Fibroblast of the aortic adventitia (primary cell): ENCODE results near the gene TCF12. TPM values are rescaled to one million over a fixed set of nuclear protein-coding genes. Genes with fewer than 3 reads are reported as not detected.
A peak's percentile ranks its signal among the peaks of the same experiment; 100 is the strongest.

Experiments
- DNase-seq: peaks from one replicate; pipeline ENCODE4 v3.0.0-alpha.2; 2010; ENCODE audit warnings: low read depth
- H3K4me3 ChIP-seq: 2 replicates; pipeline ENCODE4 v1.5.1; 2011; ENCODE audit warnings: low read depth, mild to moderate bottlenecking, control low read depth, low read length, moderate library complexity
- CTCF ChIP-seq: IDR thresholded peaks from 2 replicates; pipeline ENCODE4 v1.5.1; 2011; ENCODE audit warnings: mild to moderate bottlenecking, low read length, control low read depth, inconsistent platforms; ENCODE audit not compliant: insufficient read depth
- total RNA-seq: library from RNA; depleted of rRNA; stranded (reverse); fragments of >200 nt; gene quantifications from 2 replicates; pipeline ENCODE4 v1.2.3, GENCODE V29; 2012; ENCODE audit warnings: low replicate concordance

The TCF12 gene
- total RNA-seq, 1 donor: 89.2 TPM

GRCh38 chr15:57085267-57085666, 166.8 kb downstream of the TCF12 start:
- DNase-seq: no peak
- TF ChIP-seq CTCF: no peak
- no peak overlapping the region for H3K4me3 ChIP-seq

- DNase-seq: no peak
- TF ChIP-seq CTCF: no peak
Measured at GRCh38 chr15:57086857-57087427, 168.5 kb downstream of the TCF12 start.

GRCh38 chr15:57089815-57090495, 171.5 kb downstream of the TCF12 start:
- no peak for DNase-seq
- no peak overlapping the region for H3K4me3 ChIP-seq
- TF ChIP-seq CTCF: no peak

More at GRCh38 chr15:57086857-57087427, 168.5 kb downstream of the TCF12 start:
- no peak overlapping the region for H3K4me3 ChIP-seq

GRCh38 chr15:57090496-57090859, 172.0 kb downstream of the TCF12 start:
- no peak overlapping the region for H3K4me3 ChIP-seq
- TF ChIP-seq CTCF: no peak
- peak; percentile 17 for DNase-seq

- H3K4me3 ChIP-seq: no peak overlapping the region
- no peak for DNase-seq
- no peak for TF ChIP-seq CTCF
Measured at GRCh38 chr15:57091636-57092035, 173.2 kb downstream of the TCF12 start.

- no peak overlapping the region for H3K4me3 ChIP-seq
- no peak for DNase-seq
- TF ChIP-seq CTCF: no peak
Measured at GRCh38 chr15:57092252-57092651, 173.8 kb downstream of the TCF12 start.
